GM21619 (cell line): ENCODE data around the gene REEP1.

ENCODE experiments used
- ATAC-seq: cut with Tn5 transposase; IDR thresholded peaks from one replicate; pipeline ENCODE4 v1.9.1; 2021; ENCODE audit not compliant: unreplicated experiment

REEP1 gene

GRCh38 chr2:86226636-86227520 lies 110.5 kb downstream of the REEP1 start:
- no peak for ATAC-seq

- no peak for ATAC-seq
Observed at GRCh38 chr2:86226070-86226469, 111.4 kb downstream of the REEP1 start.

DNA sequence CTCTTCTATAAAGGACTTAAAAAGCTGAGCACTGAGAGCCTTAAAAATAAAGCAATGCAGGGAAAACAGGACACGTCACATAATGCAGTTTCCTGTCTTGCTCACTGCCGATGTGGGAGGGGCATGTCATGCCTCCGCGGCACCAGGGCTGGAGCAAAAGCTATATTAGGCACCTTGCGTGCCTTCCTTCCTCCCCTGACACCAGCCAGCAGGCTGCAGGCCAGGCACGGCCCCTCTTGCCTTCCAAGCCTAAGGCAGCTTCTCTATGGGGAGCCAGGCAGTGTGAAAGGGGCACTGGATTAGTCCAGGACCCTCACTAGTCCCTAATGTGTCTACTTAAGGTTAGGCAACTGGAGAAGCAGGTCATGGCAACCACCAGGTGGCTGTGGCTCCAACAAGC lies 111.8 kb downstream of the REEP1 start:
- peak; percentile 65 for ATAC-seq

DNA sequence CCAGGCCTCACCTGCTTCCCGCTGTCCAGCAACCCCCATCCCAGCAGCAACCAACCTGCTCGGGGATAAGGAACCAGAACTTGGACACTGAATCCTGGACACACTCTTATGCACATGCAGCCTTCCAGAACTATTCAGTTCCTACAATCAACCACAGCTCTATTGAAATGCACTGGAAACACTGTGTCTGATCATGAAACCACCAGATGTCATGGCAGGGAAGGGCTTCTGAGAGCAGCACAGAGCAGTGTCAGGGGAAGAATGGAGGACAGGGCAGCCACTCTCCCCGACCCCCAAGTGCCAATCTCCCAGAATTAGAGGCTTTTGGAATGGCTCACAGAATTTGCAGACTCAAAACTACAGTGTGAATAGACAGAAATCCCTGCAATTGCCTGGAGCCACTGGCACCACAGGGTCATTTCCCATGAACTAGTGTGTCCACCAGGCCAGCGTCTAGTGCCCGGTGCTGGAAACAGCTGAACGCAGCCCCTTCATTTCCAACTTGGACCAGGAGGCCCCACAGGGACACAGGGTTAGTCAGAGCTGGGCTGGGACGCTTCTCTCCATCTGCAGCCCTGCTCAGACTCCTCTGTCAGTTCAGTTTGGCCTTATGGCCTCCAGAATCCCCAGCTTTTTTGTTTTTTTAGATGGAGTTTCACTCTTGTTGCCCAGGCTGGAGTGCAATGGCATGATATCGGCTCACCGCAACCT lies 112.6 kb downstream of the REEP1 start:
- ATAC-seq = no peak

DNA sequence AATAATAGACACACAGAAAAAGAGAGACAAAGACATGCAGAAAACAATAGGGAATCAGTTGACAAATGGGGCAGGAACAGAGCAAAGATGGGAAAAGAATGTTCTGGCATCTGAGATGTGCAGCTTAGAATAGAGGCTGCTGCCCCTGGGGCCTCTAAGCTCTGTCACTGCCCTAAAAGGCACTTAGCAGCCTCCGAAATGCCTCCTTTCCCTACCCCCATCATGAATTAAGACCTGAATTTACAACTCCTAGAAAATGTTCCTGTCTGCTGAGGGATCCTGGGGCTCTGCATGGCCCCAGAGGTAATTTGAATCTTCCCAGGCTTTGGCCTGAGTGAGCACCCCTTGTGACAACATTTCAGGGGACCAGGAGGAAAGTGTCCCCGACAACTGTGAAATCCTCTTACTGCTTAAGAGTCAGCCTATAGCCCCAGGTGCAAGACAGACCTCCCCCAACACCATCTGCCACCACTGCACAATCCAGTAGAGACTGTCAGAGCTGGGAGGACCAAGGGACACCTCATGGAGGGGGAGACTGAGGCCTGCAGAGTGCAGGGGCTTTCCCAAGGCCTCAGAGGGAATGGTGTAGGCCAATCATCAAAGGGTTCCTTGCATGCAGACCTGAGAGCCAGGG lies 113.4 kb downstream of the REEP1 start:
- ATAC-seq = no peak

DNA sequence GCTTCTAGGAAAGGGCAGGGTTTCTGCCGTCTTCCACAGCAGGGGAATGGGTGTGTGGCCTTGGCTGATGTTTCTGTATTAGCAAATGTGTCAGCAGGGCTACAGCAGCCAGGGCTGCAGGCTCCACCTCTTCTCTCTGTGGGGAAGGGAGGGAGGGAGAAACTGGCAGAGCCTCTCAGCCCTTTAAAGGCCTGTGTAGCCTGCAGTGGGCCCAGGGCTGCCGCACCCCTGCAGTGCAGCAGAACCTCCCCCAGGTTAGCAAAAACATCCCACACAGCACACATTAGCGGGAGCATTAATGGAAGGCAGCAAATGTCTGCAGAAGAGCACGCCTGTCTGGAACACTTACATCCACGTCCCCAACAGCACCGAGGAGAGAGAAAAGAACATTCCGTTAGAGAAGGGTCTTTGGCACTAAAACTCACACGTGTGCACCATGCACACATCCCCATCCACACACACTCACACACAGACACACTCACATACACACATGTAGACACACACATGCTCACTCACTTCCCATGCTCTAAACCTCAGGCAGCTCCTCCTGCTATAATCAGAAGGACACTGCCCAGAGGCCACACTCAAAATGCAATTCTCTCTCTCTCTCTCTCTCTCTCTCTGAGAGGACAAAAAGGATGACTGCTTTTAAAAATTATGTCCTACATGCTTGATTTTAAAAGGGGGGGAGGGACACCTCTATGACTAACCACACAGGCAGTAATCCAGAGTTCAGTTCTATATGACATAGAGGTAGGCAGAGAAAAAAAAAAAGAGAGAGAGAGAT lies 114.1 kb downstream of the REEP1 start:
- ATAC-seq = no peak

GRCh38 chr2:86221066-86221684 lies 116.3 kb downstream of the REEP1 start:
- no peak for ATAC-seq

GRCh38 chr2:86219896-86220295 lies 117.5 kb downstream of the REEP1 start:
- ATAC-seq = no peak

- ATAC-seq = no peak
Observed at GRCh38 chr2:86218124-86218523, 119.3 kb downstream of the REEP1 start.

GRCh38 chr2:86216575-86217555 lies 120.6 kb downstream of the REEP1 start:
- ATAC-seq = no peak

DNA sequence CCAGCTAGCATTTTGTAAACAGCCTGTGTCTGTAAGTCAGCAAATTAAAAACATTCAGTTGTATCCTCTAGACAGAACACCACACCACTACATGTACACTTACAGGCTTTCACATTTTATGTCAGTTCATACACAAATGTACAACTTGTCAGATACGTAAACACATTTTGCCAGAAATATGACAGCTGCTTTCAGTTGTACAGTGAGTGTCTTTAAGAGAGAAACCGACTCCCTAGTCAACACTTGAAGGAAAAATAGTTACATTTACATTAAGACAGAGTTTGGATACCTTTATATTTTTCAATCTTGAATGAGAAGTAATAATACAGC lies 123.0 kb downstream of the REEP1 start:
- no peak for ATAC-seq

DNA sequence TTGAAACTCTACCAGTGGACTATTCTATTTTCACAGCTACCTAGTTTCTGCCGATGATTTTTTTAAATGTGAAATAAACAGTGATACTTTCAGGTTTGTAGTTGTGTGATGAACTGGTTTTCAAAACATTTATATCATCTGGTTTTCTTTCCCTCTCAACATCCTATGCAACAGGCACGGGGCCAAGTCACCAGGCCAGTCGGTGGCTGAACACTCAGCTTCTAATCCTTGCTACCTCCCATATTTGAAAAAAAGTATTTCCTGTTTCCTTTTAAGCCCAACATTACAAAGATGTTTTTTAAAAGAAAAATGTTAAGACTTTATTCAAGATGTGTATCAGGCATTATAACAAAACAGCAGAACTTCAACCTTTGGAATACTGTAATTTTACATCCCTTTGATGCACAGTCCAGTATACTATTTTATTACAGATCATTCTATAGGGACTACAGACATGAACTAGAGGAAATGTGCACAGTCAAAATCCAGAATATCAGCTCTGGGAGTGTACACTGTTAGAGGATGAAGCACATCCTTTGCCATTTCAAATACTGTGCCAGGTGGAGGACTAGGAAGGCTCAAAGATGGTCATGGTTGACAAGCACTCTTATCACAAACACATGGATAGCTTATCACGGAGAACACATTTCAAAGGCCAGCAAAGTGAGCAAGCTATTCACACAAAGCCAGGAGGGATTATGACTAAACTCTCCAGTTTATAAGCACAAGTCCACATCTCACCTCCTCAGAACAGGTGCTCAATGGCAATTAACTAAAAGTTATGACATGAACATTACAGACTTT lies 123.5 kb downstream of the REEP1 start:
- ATAC-seq = no peak

- no peak for ATAC-seq
Observed at GRCh38 chr2:86213056-86213455, 124.4 kb downstream of the REEP1 start.

- no peak for ATAC-seq
Observed at GRCh38 chr2:86211796-86212188, 125.6 kb downstream of the REEP1 start.

- no peak for ATAC-seq
Observed at GRCh38 chr2:86211033-86211795, 126.2 kb downstream of the REEP1 start.

DNA sequence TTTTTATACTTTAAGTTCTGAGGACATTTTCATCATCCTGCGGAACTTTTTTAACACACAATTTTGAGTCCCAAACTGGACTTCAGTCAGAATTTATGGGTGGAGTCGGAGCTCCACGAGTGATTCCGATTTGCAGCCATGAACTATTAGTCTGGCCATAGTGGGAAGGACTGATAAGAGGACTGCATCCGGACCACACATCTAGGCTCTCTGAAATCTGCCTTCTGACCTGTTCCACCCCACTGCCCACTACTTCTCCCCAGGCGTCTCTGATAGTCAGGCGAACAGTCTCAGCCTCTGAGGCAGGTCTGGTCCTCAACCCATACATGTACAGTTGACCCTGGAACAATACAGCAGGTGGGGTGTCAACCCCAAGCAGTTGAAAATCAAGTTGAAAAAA lies 133.0 kb downstream of the REEP1 start:
- ATAC-seq = no peak

DNA sequence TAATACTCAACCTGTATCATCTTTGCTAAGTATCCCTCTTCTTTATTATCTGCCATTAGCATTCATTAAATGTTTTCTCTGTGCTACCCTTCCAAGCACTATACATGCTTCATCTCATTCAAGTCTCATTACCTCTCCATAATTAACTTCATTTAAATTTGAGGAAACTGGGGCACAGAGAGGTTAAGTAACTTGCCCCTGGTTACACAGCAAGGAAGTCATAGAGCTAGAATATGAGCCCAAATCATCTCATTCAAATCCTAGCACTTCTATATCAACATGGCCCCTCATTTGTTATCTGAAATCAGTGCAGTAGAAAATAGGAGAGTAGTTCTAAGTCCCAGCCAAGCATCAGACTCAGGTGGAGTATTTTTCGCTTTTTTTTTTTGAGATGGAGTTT lies 133.8 kb downstream of the REEP1 start:
- no peak for ATAC-seq

DNA sequence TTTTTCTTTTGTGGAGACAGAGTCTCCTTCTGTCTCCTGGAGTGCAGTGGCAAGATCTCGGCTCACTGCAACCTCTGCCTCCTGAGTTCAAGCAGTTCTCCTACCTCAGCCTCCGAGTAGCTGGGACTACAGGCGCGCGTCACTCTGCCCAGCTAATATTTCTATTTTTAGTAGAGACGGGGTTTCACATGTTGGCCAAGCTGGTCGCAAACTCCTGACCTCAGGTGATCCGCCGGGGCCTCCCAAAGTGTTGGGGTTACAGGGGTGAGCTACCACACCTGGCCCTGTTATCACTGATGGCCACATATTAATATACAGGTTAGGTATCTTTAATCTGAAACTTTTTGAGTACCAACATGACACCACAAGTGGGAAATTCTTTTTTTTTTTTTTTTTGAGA lies 134.7 kb downstream of the REEP1 start:
- no peak for ATAC-seq
